ENCODE measurements around the gene HADHB.
A peak's percentile ranks its signal among the peaks of the same experiment; 100 is the strongest.
"Not testable (repeated sequence)": the region's sequence is repeated elsewhere in the genome, so short reads cannot be mapped to it uniquely, and the experiment has no call there.

Gene HADHB

GRCh38 chr2:26245231-26245732 is 543 bp downstream of the HADHB start:
- DNase-seq (ENCODE audit: low spot score) = peak; percentile 74

- peak; percentile 39 for DNase-seq (ENCODE audit: low spot score)
Observed at GRCh38 chr2:26245810-26246209, 1.1 kb downstream of the HADHB start.

GRCh38 chr2:26246818-26247217 is 2.1 kb downstream of the HADHB start:
- DNase-seq (ENCODE audit: low spot score) = no peak

- no peak for DNase-seq (ENCODE audit: low spot score)
Observed at GRCh38 chr2:26249625-26250024, 4.9 kb downstream of the HADHB start.

GRCh38 chr2:26251893-26252292 is 7.2 kb downstream of the HADHB start:
- DNase-seq (ENCODE audit: low spot score) = peak; percentile 77

GRCh38 chr2:26255759-26256384 is 11.1 kb downstream of the HADHB start:
- no peak for DNase-seq (ENCODE audit: low spot score)

GRCh38 chr2:26258836-26259235 is 14.1 kb downstream of the HADHB start:
- DNase-seq (ENCODE audit: low spot score) = not testable (repeated sequence)

GRCh38 chr2:26268213-26268612 is 23.5 kb downstream of the HADHB start:
- no peak for DNase-seq (ENCODE audit: low spot score)

- not testable (repeated sequence) for DNase-seq (ENCODE audit: low spot score)
Observed at GRCh38 chr2:26268670-26269385, 24.1 kb downstream of the HADHB start.

- DNase-seq (ENCODE audit: low spot score) = peak; percentile 53
Observed at GRCh38 chr2:26269571-26270158, 24.9 kb downstream of the HADHB start.

- DNase-seq (ENCODE audit: low spot score) = no peak
Observed at GRCh38 chr2:26270373-26270772, 25.6 kb downstream of the HADHB start.

GRCh38 chr2:26273501-26273900 is 28.8 kb downstream of the HADHB start:
- DNase-seq (ENCODE audit: low spot score) = no peak

- peak; percentile 35 for DNase-seq (ENCODE audit: low spot score)
Observed at GRCh38 chr2:26274058-26274613, 29.4 kb downstream of the HADHB start.

GRCh38 chr2:26276484-26277227 is 31.9 kb downstream of the HADHB start:
- no peak for DNase-seq (ENCODE audit: low spot score)

GRCh38 chr2:26279886-26280285 is 35.1 kb downstream of the HADHB start:
- no peak for DNase-seq (ENCODE audit: low spot score)

GRCh38 chr2:26281226-26281625 is 36.5 kb downstream of the HADHB start:
- no peak for DNase-seq (ENCODE audit: low spot score)

- no peak for DNase-seq (ENCODE audit: low spot score)
Observed at GRCh38 chr2:26283606-26284005, 38.9 kb downstream of the HADHB start.

- DNase-seq (ENCODE audit: low spot score) = no peak
Observed at GRCh38 chr2:26284132-26284531, 39.4 kb downstream of the HADHB start.

GRCh38 chr2:26285931-26286330 is 41.2 kb downstream of the HADHB start:
- no peak for DNase-seq (ENCODE audit: low spot score)

GRCh38 chr2:26290001-26290400 is 45.3 kb downstream of the HADHB start:
- no peak for DNase-seq (ENCODE audit: low spot score)

GRCh38 chr2:26292646-26293045 is 47.9 kb downstream of the HADHB start:
- DNase-seq (ENCODE audit: low spot score) = no peak

GRCh38 chr2:26295511-26295910 is 50.8 kb downstream of the HADHB start:
- no peak for DNase-seq (ENCODE audit: low spot score)
